ENCODE measurements around the gene NBEA. TPM values are rescaled to one million over a fixed set of nuclear protein-coding genes. Genes with fewer than 3 reads are reported as not detected.
A peak's percentile ranks its signal among the peaks of the same experiment; 100 is the strongest.

NBEA gene
- total RNA-seq, 2 donors from 2014 or later, result 15.2 to 15.9 TPM

DNA sequence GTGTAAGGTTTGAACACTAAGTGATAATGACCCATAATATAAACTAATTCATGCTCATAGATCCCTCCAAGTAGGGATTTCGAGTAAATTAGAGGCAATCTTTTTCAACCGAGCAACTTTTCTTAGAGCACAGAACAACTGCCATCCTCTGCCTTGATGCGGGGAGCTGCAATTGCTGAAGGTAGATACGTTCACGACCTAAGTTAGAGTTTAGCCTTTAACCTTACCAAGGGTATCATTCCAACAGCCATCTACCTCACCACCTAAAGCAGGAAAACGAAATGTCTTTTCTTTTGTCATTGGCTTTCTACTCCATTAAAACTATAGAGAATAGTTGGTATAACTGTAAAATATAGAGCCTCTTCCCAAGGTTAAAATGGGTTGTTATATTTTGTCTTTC is 42.2 kb upstream of the NBEA start:
- H3K27me3 Mint-ChIP-seq (ENCODE audit: insufficient read depth), result no peaks in the 10 kb centered on the region
- H3K9me3 Mint-ChIP-seq, result no peaks in the 10 kb centered on the region
- Histone ChIP-seq H3K4me3 (ENCODE audit: low read length) (no peak overlapping the region), H3K9me3 (ENCODE audit: control insufficient read depth, low read length) (no peaks in the 10 kb centered on the region), H3K27me3 (ENCODE audit: control insufficient read depth, insufficient read depth, low read length, poor library complexity, severe bottlenecking) (no peaks in the 10 kb centered on the region), H3K4me1 (ENCODE audit: control insufficient read depth, insufficient read depth, low read length) (no peaks in the 10 kb centered on the region), H3K27ac (ENCODE audit: low read depth, low read length) (no peak overlapping the region), H3K36me3 (ENCODE audit: control insufficient read depth, insufficient read depth, low read length) (no peaks in the 10 kb centered on the region), H3K9ac (ENCODE audit: extremely low read depth, low read length, poor library complexity, severe bottlenecking) (no peak overlapping the region)
- H3K4me1 Mint-ChIP-seq, result peaks cover 32% of the 10 kb centered on the region
- no peak for DNase-seq
- TF ChIP-seq, protein P1, sequence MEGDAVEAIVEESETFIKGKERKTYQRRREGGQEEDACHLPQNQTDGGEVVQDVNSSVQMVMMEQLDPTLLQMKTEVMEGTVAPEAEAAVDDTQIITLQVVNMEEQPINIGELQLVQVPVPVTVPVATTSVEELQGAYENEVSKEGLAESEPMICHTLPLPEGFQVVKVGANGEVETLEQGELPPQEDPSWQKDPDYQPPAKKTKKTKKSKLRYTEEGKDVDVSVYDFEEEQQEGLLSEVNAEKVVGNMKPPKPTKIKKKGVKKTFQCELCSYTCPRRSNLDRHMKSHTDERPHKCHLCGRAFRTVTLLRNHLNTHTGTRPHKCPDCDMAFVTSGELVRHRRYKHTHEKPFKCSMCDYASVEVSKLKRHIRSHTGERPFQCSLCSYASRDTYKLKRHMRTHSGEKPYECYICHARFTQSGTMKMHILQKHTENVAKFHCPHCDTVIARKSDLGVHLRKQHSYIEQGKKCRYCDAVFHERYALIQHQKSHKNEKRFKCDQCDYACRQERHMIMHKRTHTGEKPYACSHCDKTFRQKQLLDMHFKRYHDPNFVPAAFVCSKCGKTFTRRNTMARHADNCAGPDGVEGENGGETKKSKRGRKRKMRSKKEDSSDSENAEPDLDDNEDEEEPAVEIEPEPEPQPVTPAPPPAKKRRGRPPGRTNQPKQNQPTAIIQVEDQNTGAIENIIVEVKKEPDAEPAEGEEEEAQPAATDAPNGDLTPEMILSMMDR (conservative IDR thresholded peaks at IDR 0.05), result no peak
- 13 to 23% methylated on average over 3 to 5 of the region's 6 CpGs for WGBS, 2 experiments (ENCODE audit: insufficient coverage in 1 of 2, insufficient read length in 1 of 2)
- no peak overlapping the region for H3K4me3 Mint-ChIP-seq
- no peaks in the 10 kb centered on the region for H3K36me3 Mint-ChIP-seq (ENCODE audit: low read depth)
- no peak overlapping the region for H3K27ac Mint-ChIP-seq

- H3K4me3 ChIP-seq (ENCODE audit: low read length), result no peak overlapping the region
- WGBS, 2 experiments (ENCODE audit: insufficient coverage in 1 of 2, insufficient read length in 1 of 2), result 11 to 29% methylated on average over 2 of the region's 2 CpGs
Measured at GRCh38 chr13:34900288-34900739, 41.8 kb upstream of the NBEA start.

DNA sequence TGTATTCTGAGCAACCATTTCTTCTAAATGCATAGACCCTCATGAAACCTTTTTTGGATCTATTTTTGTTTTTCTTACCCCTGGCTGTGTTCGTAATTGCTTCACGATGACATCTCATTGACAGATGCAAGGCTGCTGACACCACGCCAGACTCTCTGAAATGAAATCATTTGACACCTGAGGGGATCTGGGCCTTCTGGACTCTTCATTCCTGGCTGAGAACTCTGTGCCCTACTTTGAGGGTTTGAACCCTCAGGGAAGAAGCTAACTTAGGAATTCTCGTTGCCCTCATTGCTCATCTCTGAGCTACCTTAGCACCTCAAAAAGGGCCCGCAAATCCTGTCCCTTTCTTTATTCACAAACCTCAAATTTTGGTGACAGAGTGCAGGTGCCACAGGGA is 40.5 kb upstream of the NBEA start:
- H3K36me3 ChIP-seq (ENCODE audit: control insufficient read depth, insufficient read depth, low read length), result no peaks in the 10 kb centered on the region
- H3K27ac Mint-ChIP-seq, result no peak overlapping the region
- H3K27me3 ChIP-seq (ENCODE audit: control insufficient read depth, insufficient read depth, low read length, poor library complexity, severe bottlenecking), result no peaks in the 10 kb centered on the region

More at GRCh38 chr13:34900288-34900739, 41.8 kb upstream of the NBEA start:
- no peak overlapping the region for H3K27ac ChIP-seq (ENCODE audit: low read depth, low read length)
- no peaks in the 10 kb centered on the region for H3K36me3 ChIP-seq (ENCODE audit: control insufficient read depth, insufficient read depth, low read length)
- H3K27me3 ChIP-seq (ENCODE audit: control insufficient read depth, insufficient read depth, low read length, poor library complexity, severe bottlenecking), result no peaks in the 10 kb centered on the region
- Mint-ChIP-seq H3K4me1 (peaks cover 32% of the 10 kb centered on the region), H3K36me3 (ENCODE audit: low read depth) (no peaks in the 10 kb centered on the region), H3K27me3 (ENCODE audit: insufficient read depth) (no peaks in the 10 kb centered on the region), H3K4me3 (no peak overlapping the region), H3K9me3 (no peaks in the 10 kb centered on the region), H3K27ac (no peak overlapping the region)
- no peaks in the 10 kb centered on the region for H3K9me3 ChIP-seq (ENCODE audit: control insufficient read depth, low read length)
- H3K4me1 ChIP-seq (ENCODE audit: control insufficient read depth, insufficient read depth, low read length), result no peaks in the 10 kb centered on the region
- TF ChIP-seq, protein P1 (conservative IDR thresholded peaks at IDR 0.05), result no peak
- H3K9ac ChIP-seq (ENCODE audit: extremely low read depth, low read length, poor library complexity, severe bottlenecking), result no peak overlapping the region
- DNase-seq, result peak; percentile 72

More for the DNA sequence above, 40.5 kb upstream of the NBEA start:
- Mint-ChIP-seq H3K4me1 (peaks cover 32% of the 10 kb centered on the region), H3K9me3 (no peaks in the 10 kb centered on the region), H3K27me3 (ENCODE audit: insufficient read depth) (peaks cover 5% of the 10 kb centered on the region), H3K36me3 (ENCODE audit: low read depth) (no peaks in the 10 kb centered on the region), H3K4me3 (no peak overlapping the region)
- no peak overlapping the region for H3K27ac ChIP-seq (ENCODE audit: low read depth, low read length)
- H3K9ac ChIP-seq (ENCODE audit: extremely low read depth, low read length, poor library complexity, severe bottlenecking), result no peak overlapping the region
- no peaks in the 10 kb centered on the region for H3K4me1 ChIP-seq (ENCODE audit: control insufficient read depth, insufficient read depth, low read length)
- TF ChIP-seq, protein P1 (conservative IDR thresholded peaks at IDR 0.05), result no peak
- 67% methylated on average over 5 of the region's 5 CpGs for WGBS, 2 experiments (ENCODE audit: insufficient coverage in 1 of 2, insufficient read length in 1 of 2)
- peak; percentile 53 for DNase-seq
- H3K9me3 ChIP-seq (ENCODE audit: control insufficient read depth, low read length), result no peaks in the 10 kb centered on the region
- H3K4me3 ChIP-seq (ENCODE audit: low read length), result no peak overlapping the region
